ENCODE data around the gene TIRAP.
"Not testable (repeated sequence)": the region's sequence is repeated elsewhere in the genome, so short reads cannot be mapped to it uniquely, and the experiment has no call there.

The TIRAP gene

DNA sequence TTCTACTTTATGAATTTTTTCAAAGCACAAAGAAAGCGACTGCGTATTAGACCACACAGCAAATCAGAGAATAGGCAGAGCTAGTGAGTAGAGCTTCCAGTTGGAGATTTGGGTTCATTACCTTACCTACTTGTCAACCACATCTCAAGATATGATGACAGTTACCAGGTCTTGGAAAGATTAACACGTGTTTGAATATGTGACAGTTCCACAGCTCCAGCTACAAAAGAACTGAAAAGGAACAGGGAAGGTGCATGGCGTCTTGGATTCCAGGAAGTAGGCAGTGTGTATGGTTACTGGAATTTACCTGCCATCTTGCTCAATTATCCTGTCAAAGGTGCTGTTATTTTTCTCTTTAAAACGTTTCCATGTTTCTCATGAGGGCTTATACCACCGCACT is 5.3 kb downstream of the TIRAP start:
- no peak for DNase-seq

GRCh38 chr11:126290887-126291286 is 8.0 kb downstream of the TIRAP start:
- DNase-seq = no peak

DNA sequence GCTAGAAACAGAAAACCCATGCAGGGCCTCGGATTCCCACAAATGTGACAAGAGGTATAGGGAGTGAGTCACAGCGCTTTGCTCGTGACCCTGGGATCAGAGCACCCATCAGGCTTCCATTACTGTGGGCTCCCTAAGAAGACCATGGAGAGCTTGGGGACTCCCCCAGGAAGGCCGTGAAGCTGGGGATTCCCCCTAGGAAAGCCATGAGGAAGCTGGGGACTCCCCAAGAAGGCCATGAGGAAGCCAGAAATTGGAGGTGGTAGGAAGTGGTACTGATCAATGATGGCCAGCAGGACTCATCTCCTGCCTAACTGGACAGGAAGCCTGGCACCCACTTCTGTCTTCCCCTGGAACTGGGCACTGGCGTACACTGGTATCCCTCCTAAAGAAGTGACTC is 10.8 kb downstream of the TIRAP start:
- no peak for DNase-seq

- no peak for DNase-seq
Observed at GRCh38 chr11:126297004-126297403, 14.1 kb downstream of the TIRAP start.

- DNase-seq = peak; percentile 91
Observed at GRCh38 chr11:126303623-126304456, 20.9 kb downstream of the TIRAP start, which contains the start of gene DCPS. Gene DCPS (plus strand): TSS chr11:126304060. CDS start chr11:126304081, 21 bp downstream.

GRCh38 chr11:126304457-126305075 is 21.7 kb downstream of the TIRAP start:
- DNase-seq = no peak

GRCh38 chr11:126305699-126306098 is 22.8 kb downstream of the TIRAP start:
- no peak for DNase-seq

DNA sequence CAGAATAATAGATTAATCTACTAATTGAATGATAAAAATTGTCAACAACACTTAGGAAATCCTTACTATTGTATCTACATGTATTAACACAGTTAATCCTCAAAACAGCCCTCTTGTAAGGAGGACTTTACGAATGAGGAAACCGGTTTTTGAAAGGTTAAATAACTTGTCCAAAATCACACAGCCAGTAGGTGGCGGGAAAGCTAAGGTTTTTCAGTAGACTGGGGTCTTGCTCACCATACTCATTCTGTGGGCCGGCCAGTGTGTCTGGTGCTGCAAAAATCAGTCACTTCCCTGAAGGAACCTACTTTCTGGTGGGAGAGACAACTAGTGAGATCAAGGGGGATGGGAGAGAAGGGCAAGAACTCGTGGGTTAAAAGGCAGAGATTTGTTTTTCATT is 24.8 kb downstream of the TIRAP start:
- no peak for DNase-seq

DNA sequence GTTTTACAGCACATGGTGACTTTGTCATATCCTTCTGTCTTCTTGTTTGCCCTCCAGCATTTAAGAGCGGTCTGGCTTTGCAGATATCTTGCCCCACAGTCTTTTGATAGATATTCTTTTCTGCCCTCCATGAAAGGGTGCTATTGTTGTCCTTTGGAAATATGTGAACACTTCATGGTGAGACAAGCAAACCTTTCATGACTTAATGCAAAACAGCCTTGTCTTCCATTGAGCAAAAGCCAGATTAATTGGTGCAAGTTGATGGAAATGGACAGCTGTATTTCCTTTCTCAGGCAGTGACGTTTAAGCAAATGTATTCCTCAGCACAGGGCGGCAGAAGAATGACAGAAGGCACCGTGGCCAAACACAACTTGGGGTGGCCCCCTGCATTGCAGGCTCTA is 25.4 kb downstream of the TIRAP start:
- DNase-seq = no peak

GRCh38 chr11:126308771-126309170 is 25.9 kb downstream of the TIRAP start:
- DNase-seq = not testable (repeated sequence)

DNA sequence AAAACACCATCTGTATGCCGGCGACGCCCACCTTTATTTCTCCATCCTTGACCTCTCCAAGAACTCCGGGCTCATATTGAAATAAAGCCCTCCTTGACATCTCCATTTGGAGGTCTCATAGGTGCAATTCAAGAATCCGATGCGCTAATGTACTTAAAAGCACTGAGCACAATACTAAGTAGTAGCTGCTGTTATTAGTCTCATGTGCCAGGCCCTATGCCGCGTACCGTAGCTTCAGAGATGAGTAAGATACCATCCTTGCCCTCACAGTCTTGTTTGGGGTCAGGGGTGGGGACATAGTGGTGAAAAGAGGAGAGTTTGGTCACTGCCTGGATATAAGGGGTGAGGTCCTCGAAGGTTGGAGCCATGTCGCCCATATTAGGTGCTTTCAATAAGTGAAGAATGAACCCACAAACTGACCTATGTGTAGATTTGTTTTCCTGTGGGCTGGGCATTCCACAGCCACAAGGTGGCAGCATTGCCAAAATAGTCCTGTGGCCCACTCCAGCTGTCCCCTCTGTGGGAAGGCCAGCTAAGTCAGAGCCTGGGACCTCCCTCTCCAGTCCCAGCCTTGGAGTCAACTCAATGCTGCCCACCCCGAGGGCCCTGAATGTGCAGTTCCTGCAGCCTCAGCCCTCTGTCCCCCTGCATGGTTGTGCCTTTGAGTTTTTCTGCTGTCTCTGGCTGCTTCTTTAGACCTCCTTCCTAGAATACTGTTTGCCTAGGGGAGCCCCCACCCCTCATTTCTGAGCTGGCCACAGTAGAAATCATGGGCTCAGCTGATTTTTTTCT is 27.5 kb downstream of the TIRAP start:
- DNase-seq = peak; percentile 70

DNA sequence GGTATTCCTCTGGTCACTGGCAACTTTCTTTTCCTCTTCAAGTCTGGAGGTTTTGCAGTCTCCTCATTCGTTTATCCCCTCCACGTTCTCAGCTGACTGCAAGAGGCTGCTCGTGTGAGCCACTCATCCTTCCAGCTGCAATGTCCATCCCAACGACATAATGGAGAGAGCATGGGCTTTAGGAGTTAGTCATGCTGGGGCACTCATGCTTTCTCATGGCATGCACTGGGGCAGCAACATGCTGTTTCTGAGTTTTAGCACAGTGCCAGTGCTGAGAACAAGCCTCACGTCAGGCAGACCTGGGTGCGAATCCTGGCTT is 28.1 kb downstream of the TIRAP start:
- DNase-seq = no peak

- DNase-seq = no peak
Observed at GRCh38 chr11:126311401-126312291, 28.8 kb downstream of the TIRAP start.

GRCh38 chr11:126312961-126313360 is 30.1 kb downstream of the TIRAP start:
- DNase-seq = no peak

DNA sequence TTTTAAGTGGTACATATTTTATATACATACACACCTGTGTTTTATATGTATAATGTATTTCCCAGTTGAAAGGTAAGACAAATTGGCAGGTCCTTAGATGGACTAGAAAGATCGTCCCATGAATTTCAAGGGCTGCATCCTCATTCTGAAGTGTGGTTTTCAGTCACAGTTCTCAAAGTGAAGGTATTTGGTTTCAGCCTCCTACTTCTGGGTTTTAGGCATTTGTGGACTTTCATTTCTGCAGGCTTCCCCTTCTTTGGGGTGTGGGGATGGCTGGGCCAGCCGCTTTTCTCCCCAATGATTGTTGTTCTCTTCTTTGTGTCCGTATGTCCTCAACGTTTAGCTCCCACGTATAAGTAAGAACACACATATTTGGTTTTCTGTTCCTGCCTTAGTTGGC is 30.9 kb downstream of the TIRAP start:
- DNase-seq = no peak

DNA sequence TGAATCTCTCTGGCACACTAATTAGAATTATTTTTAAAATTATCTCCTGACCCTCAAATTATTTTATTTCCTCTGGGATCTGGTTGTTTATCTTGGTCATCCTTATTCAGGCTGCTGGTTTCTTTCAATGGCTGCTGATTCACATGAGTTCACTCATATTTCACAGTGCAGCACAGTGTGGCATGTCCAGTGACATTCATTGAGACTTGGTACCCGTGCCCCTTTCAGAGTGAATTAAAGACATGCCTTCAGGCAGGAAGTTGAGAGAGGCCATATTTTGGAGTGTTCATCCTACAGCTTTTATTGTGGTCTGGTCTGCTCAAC is 34.5 kb downstream of the TIRAP start:
- DNase-seq = no peak

- DNase-seq = peak; percentile 42
Observed at GRCh38 chr11:126317756-126318573, 35.1 kb downstream of the TIRAP start.

- DNase-seq = no peak
Observed at GRCh38 chr11:126318574-126319373, 35.9 kb downstream of the TIRAP start.

- DNase-seq = no peak
Observed at GRCh38 chr11:126319374-126319740, 36.5 kb downstream of the TIRAP start.

GRCh38 chr11:126322996-126323395 is 40.1 kb downstream of the TIRAP start:
- DNase-seq = no peak

All from stimulated activated CD4-positive, alpha-beta T cell treated with anti-CD3 and anti-CD28 coated beads, Interleukin-15, amount 100 ng/mL, for 24 hours (primary cell).